Panc1 (cell line): Measurements from ENCODE around the gene SRD5A2.

Experiments used
- POLR2AphosphoS5 ChIP-seq: IDR thresholded peaks from 2 replicates; pipeline ENCODE4 v1.6.1; 2012; ENCODE audit warnings: mild to moderate bottlenecking, low read depth, low read length, moderate library complexity
- SIN3A ChIP-seq: IDR thresholded peaks from 2 replicates; pipeline ENCODE4 v1.6.1; 2012; ENCODE audit warnings: low read depth, mild to moderate bottlenecking, low read length, moderate library complexity, borderline replicate concordance; ENCODE audit not compliant: insufficient read depth
- TCF7L2 ChIP-seq: IDR thresholded peaks from 2 replicates; pipeline ENCODE4 v1.6.1; 2011; ENCODE audit warnings: mild to moderate bottlenecking, low read depth, low read length, inconsistent platforms
- TF ChIP-seq, protein P1 (sequence below), 2 experiments: IDR thresholded peaks; 2 replicates each; pipeline ENCODE4 v1.6.1; 2011 to 2012; ENCODE audit warnings: low read depth in 2 of 2, control low read depth in 1 of 2, low read length in 1 of 2, mild to moderate bottlenecking in 1 of 2, moderate library complexity in 1 of 2; ENCODE audit not compliant: insufficient read depth in 1 of 2
- TF ChIP-seq, protein P2 (sequence below): fragments of 450-650 bp; IDR thresholded peaks from 2 replicates; pipeline ENCODE4 v1.5.1; 2017; ENCODE audit warnings: mild to moderate bottlenecking

DNA sequence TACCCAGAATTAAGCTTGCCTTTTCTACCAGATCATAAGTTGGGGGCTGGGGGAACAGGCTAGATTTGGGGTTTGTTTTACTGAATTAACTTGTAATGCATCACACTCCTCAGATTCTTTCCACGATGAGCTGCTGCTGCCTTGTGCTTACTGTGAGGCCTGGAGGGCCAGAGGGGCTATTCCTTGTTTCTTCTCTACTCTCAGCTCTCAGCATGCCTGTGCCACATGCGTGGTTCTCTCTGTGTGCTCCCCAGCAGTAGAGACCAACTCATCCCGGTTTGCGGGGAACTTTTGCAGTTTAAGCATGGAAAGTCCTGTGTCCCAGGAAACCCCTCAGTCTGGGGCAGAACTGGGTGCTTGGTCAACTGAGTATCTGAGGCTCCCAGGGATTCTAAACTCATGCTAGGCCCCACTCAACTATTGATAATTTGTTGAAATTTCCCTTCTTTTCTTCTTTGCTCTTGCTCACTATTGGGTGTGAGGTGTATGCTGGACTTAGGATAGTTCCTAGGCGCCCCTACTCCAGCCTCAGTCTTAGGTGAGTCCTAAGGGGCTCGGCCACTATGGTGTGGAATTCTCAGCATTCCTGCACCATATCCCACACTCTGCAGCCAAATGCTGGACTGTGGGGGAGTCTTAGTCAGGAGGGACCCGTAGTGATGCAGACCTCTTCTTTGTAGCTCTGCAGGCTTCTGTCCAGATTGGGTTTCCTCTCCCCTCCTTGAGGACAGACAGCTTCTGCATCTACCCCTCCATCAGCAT, 63.1 kb downstream of the SRD5A2 start:
- TF ChIP-seq, protein P1, sequence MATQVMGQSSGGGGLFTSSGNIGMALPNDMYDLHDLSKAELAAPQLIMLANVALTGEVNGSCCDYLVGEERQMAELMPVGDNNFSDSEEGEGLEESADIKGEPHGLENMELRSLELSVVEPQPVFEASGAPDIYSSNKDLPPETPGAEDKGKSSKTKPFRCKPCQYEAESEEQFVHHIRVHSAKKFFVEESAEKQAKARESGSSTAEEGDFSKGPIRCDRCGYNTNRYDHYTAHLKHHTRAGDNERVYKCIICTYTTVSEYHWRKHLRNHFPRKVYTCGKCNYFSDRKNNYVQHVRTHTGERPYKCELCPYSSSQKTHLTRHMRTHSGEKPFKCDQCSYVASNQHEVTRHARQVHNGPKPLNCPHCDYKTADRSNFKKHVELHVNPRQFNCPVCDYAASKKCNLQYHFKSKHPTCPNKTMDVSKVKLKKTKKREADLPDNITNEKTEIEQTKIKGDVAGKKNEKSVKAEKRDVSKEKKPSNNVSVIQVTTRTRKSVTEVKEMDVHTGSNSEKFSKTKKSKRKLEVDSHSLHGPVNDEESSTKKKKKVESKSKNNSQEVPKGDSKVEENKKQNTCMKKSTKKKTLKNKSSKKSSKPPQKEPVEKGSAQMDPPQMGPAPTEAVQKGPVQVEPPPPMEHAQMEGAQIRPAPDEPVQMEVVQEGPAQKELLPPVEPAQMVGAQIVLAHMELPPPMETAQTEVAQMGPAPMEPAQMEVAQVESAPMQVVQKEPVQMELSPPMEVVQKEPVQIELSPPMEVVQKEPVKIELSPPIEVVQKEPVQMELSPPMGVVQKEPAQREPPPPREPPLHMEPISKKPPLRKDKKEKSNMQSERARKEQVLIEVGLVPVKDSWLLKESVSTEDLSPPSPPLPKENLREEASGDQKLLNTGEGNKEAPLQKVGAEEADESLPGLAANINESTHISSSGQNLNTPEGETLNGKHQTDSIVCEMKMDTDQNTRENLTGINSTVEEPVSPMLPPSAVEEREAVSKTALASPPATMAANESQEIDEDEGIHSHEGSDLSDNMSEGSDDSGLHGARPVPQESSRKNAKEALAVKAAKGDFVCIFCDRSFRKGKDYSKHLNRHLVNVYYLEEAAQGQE (IDR thresholded peaks at IDR 0.05; ENCODE audit: insufficient read depth in 1 of 2, low read depth in 2 of 2, low read length in 1 of 2), result no peak
- TF ChIP-seq SIN3A (no peak), POLR2AphosphoS5 (no peak), TCF7L2 (no peak)
- TF ChIP-seq, protein P2, sequence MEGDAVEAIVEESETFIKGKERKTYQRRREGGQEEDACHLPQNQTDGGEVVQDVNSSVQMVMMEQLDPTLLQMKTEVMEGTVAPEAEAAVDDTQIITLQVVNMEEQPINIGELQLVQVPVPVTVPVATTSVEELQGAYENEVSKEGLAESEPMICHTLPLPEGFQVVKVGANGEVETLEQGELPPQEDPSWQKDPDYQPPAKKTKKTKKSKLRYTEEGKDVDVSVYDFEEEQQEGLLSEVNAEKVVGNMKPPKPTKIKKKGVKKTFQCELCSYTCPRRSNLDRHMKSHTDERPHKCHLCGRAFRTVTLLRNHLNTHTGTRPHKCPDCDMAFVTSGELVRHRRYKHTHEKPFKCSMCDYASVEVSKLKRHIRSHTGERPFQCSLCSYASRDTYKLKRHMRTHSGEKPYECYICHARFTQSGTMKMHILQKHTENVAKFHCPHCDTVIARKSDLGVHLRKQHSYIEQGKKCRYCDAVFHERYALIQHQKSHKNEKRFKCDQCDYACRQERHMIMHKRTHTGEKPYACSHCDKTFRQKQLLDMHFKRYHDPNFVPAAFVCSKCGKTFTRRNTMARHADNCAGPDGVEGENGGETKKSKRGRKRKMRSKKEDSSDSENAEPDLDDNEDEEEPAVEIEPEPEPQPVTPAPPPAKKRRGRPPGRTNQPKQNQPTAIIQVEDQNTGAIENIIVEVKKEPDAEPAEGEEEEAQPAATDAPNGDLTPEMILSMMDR, result no peak
